ENCODE results near the gene RNF10. TPM values are rescaled to one million over a fixed set of nuclear protein-coding genes. Genes with fewer than 3 reads are reported as not detected.
"Not testable (repeated sequence)": the region's sequence is repeated elsewhere in the genome, so short reads cannot be mapped to it uniquely, and the experiment has no call there.

Gene RNF10
- total and polyA plus RNA-seq, 2 of the 4 experiments (the other 2 are of a cell fraction): 44.4 to 95.0 TPM

GRCh38 chr12:120614848-120615247, 80.7 kb downstream of the RNF10 start:
- no peak overlapping the region for H3K27ac ChIP-seq (ENCODE audit: insufficient read depth, low read length)
- H3K23ac ChIP-seq (ENCODE audit: low read depth, low read length): no peak overlapping the region
- no TSS peak for BruUV-seq (replicated peaks)
- in situ Hi-C loops (cut with MboI; ENCODE audit: low sequenced_read_pairs) (no loop called here), intact Hi-C loops (cut with micrococcal nuclease) (no loop called here), dilution Hi-C loops (cut with HindIII; ENCODE audit: low sequenced_read_pairs, unreplicated experiment) (no loop called here)
- no peak overlapping the region for H2BK120ac ChIP-seq (ENCODE audit: low read depth, low read length)
- no peak overlapping the region for H4K91ac ChIP-seq (ENCODE audit: insufficient read depth, low read depth, low read length)
- ChIA-PET POLR2A (ENCODE audit: unreplicated experiment) (no interaction called here), CTCF (no interaction called here)
- ATAC-seq (ENCODE audit: low read depth): no peak
- TF ChIP-seq CTCF (conservative IDR thresholded peaks at IDR 0.05; ENCODE audit: low read depth, low read length): no peak
- no peak for TF ChIP-seq MAFK (IDR thresholded peaks at IDR 0.05; ENCODE audit: low read depth, low read length)
- TF ChIP-seq MAZ (IDR thresholded peaks at IDR 0.05; ENCODE audit: borderline replicate concordance, low read depth, low read length): no peak
- TF ChIP-seq CHD1 (IDR thresholded peaks at IDR 0.05; ENCODE audit: low read depth, low read length): no peak
- TF ChIP-seq ELK1 (IDR thresholded peaks at IDR 0.05; ENCODE audit: borderline replicate concordance, low read depth, low read length): no peak
- H2BK5ac ChIP-seq (ENCODE audit: low read depth, low read length, poor library complexity, severe bottlenecking): no peak overlapping the region
- no peaks in the 10 kb centered on the region for H4K20me1 ChIP-seq (ENCODE audit: insufficient read depth, low read length)
- H3K27me3 ChIP-seq (ENCODE audit: control insufficient read depth, insufficient read depth, low read length): peaks cover 34% of the 10 kb centered on the region
- H2AK5ac ChIP-seq (ENCODE audit: low read depth, low read length): no peak overlapping the region
- H3K9ac ChIP-seq (ENCODE audit: low read depth, low read length): no peak overlapping the region
- no peak overlapping the region for H2BK20ac ChIP-seq (ENCODE audit: low read depth, low read length)
- no peak overlapping the region for H3K18ac ChIP-seq (ENCODE audit: low read depth, low read length)
- H3K36me3 ChIP-seq (ENCODE audit: control insufficient read depth, insufficient read depth, low read length): no peaks in the 10 kb centered on the region
- no peak overlapping the region for H3K56ac ChIP-seq (ENCODE audit: extremely low read depth, insufficient read depth, low read length)
- H4K5ac ChIP-seq (ENCODE audit: low read depth, low read length): no peak overlapping the region
- H3K9me3 ChIP-seq (ENCODE audit: control insufficient read depth, insufficient read depth, low read length): no peaks in the 10 kb centered on the region
- H3K4me1 ChIP-seq (ENCODE audit: control insufficient read depth, insufficient read depth, low read length): no peaks in the 10 kb centered on the region
- H3K9me1 ChIP-seq (ENCODE audit: insufficient read depth, low read length): no peaks in the 10 kb centered on the region
- H2AK9ac ChIP-seq (replicated peaks; ENCODE audit: low read depth, low read length, poor library complexity): no peak overlapping the region
- H3K14ac ChIP-seq (replicated peaks; ENCODE audit: low read depth, low read length): no peak overlapping the region
- no peak overlapping the region for H3K4me2 ChIP-seq (ENCODE audit: low read depth, low read length)
- H3K4me3 ChIP-seq (ENCODE audit: insufficient read depth, low read depth, low read length): no peak overlapping the region
- DNase-seq: no peak
- H2AFZ ChIP-seq (replicated peaks; ENCODE audit: low read length, poor library complexity): no peak overlapping the region
- H2BK15ac ChIP-seq (ENCODE audit: low read depth, low read length): no peak overlapping the region
- no peak overlapping the region for H4K8ac ChIP-seq (ENCODE audit: low read depth in 2 of 2, low read length in 2 of 2)
- no peaks in the 10 kb centered on the region for H3K79me1 ChIP-seq (ENCODE audit: low read depth in 1 of 2, low read length in 2 of 2)
- no peak overlapping the region for H3K4ac ChIP-seq (ENCODE audit: low read depth, low read length)

GRCh38 chr12:120617193-120617592, 83.0 kb downstream of the RNF10 start:
- H3K18ac ChIP-seq (ENCODE audit: low read depth, low read length); H2AFZ ChIP-seq (replicated peaks; ENCODE audit: low read length, poor library complexity); H3K4me3 ChIP-seq (ENCODE audit: insufficient read depth, low read depth, low read length); H3K4me1 ChIP-seq (ENCODE audit: control insufficient read depth, insufficient read depth, low read length); H2BK15ac ChIP-seq (ENCODE audit: low read depth, low read length); H2AK5ac ChIP-seq (ENCODE audit: low read depth, low read length); H3K9ac ChIP-seq (ENCODE audit: low read depth, low read length); H3K23ac ChIP-seq (ENCODE audit: low read depth, low read length); H2BK5ac ChIP-seq (ENCODE audit: low read depth, low read length, poor library complexity, severe bottlenecking); H3K79me1 ChIP-seq (ENCODE audit: low read depth in 1 of 2, low read length in 2 of 2); H3K27ac ChIP-seq (ENCODE audit: insufficient read depth, low read length); H4K8ac ChIP-seq (ENCODE audit: low read depth in 2 of 2, low read length in 2 of 2); H3K9me1 ChIP-seq (ENCODE audit: insufficient read depth, low read length); H3K36me3 ChIP-seq (ENCODE audit: control insufficient read depth, insufficient read depth, low read length); DNase-seq; H3K56ac ChIP-seq (ENCODE audit: extremely low read depth, insufficient read depth, low read length); H4K91ac ChIP-seq (ENCODE audit: insufficient read depth, low read depth, low read length); H4K5ac ChIP-seq (ENCODE audit: low read depth, low read length); H3K14ac ChIP-seq (replicated peaks; ENCODE audit: low read depth, low read length); H2BK120ac ChIP-seq (ENCODE audit: low read depth, low read length); CTCF ChIA-PET; dilution Hi-C loops (cut with HindIII; ENCODE audit: low sequenced_read_pairs, unreplicated experiment); H3K4ac ChIP-seq (ENCODE audit: low read depth, low read length); in situ Hi-C loops (cut with MboI; ENCODE audit: low sequenced_read_pairs); BruUV-seq (replicated peaks); H4K20me1 ChIP-seq (ENCODE audit: insufficient read depth, low read length); H3K4me2 ChIP-seq (ENCODE audit: low read depth, low read length); H2AK9ac ChIP-seq (replicated peaks; ENCODE audit: low read depth, low read length, poor library complexity); intact Hi-C loops (cut with micrococcal nuclease); ATAC-seq (ENCODE audit: low read depth); H2BK20ac ChIP-seq (ENCODE audit: low read depth, low read length); H3K9me3 ChIP-seq (ENCODE audit: control insufficient read depth, insufficient read depth, low read length): not testable (repeated sequence)
- POLR2A ChIA-PET (ENCODE audit: unreplicated experiment): interaction anchor here (0.7 kb wide), 1 partner anchor 41 kb away, joined by 5 read pairs; no protein-coding TSS in a partner anchor
- H3K27me3 ChIP-seq (ENCODE audit: control insufficient read depth, insufficient read depth, low read length): peaks cover 35% of the 10 kb centered on the region
- WGBS, 2 experiments (ENCODE audit: extremely low coverage in 2 of 2, insufficient read length in 1 of 2): no CpG with 5 or more reads among the region's 3 CpGs

All from IMR-90 (cell line).